Activated CD4-positive, alpha-beta T cell treated with anti-CD3 and anti-CD28 coated beads, Interleukin-2, amount 10 ng/mL, durations not matched to agents 7 days and 5 days (primary cell): ENCODE measurements around the gene FLNB. TPM values are rescaled to one million over a fixed set of nuclear protein-coding genes. Genes with fewer than 3 reads are reported as not detected.
A peak's percentile ranks its signal among the peaks of the same experiment; 100 is the strongest.

Source experiments
- CTCF ChIA-PET: fragments of 350-600 bp; sonication (Branson Sonifier 250); formaldehyde crosslinking; loops from one replicate; lab custom pipeline; 2021; ENCODE audit warnings: antibody characterized with exemption; lab: Charles Lee
- POLR2A ChIA-PET: fragments of 350-600 bp; sonication (Branson Sonifier 250); formaldehyde crosslinking; loops from one replicate; lab custom pipeline; 2021; ENCODE audit warnings: antibody characterized with exemption; lab: Charles Lee
- DNase-seq: peaks from one replicate; pipeline ENCODE4 v3.0.0-alpha.2; 2020
- H3K27ac Mint-ChIP-seq: one replicate; pipeline ENCODE4 v1.8.0; 2021; ENCODE audit warnings: mild to moderate bottlenecking, moderate library complexity, mixed read lengths
- H3K27me3 Mint-ChIP-seq: one replicate; pipeline ENCODE4 v1.8.0; 2021; ENCODE audit warnings: mixed read lengths
- H3K36me3 Mint-ChIP-seq: one replicate; pipeline ENCODE4 v1.8.0; 2021; ENCODE audit warnings: low read depth, mixed read lengths
- H3K4me1 Mint-ChIP-seq: one replicate; pipeline ENCODE4 v1.8.0; 2021; ENCODE audit warnings: mixed read lengths
- H3K4me3 Mint-ChIP-seq: one replicate; pipeline ENCODE4 v1.8.0; 2021; ENCODE audit warnings: mild to moderate bottlenecking, moderate library complexity, mixed read lengths
- H3K9me3 Mint-ChIP-seq: one replicate; pipeline ENCODE4 v1.8.0; 2021; ENCODE audit warnings: mixed read lengths
- total RNA-seq, 2 experiments: library from RNA; stranded (reverse); gene quantifications; one replicate each; pipeline ENCODE4 v1.2.3, GENCODE V29; 2021

The FLNB gene
- total RNA-seq, 2 experiments from 2014 or later: 27.2 to 28.1 TPM

GRCh38 chr3:58104712-58105111 is 96.5 kb downstream of the FLNB start:
- CTCF ChIA-PET: interaction anchor here (3.6 kb wide), 1 partner anchor 23 kb away, joined by 10 read pairs; no protein-coding TSS in a partner anchor
- POLR2A ChIA-PET: no interaction called here
- H3K9me3 Mint-ChIP-seq: no peaks in the 10 kb centered on the region
- no peaks in the 10 kb centered on the region for H3K27me3 Mint-ChIP-seq
- no peak for DNase-seq
- peaks cover 15% of the 10 kb centered on the region for H3K36me3 Mint-ChIP-seq
- H3K4me3 Mint-ChIP-seq: no peak overlapping the region
- H3K4me1 Mint-ChIP-seq: peaks cover 4% of the 10 kb centered on the region
- H3K27ac Mint-ChIP-seq: no peak overlapping the region

- POLR2A ChIA-PET: no interaction called here
- no peak overlapping the region for H3K27ac Mint-ChIP-seq
- H3K4me1 Mint-ChIP-seq: peaks cover 4% of the 10 kb centered on the region
- DNase-seq: no peak
- no peaks in the 10 kb centered on the region for H3K27me3 Mint-ChIP-seq
- peaks cover 19% of the 10 kb centered on the region for H3K36me3 Mint-ChIP-seq
- H3K4me3 Mint-ChIP-seq: no peak overlapping the region
- CTCF ChIA-PET: interaction anchor here (3.6 kb wide), 1 partner anchor 23 kb away, joined by 10 read pairs; no protein-coding TSS in a partner anchor
- H3K9me3 Mint-ChIP-seq: no peaks in the 10 kb centered on the region
Observed at GRCh38 chr3:58105196-58105595, 97.0 kb downstream of the FLNB start.

- ChIA-PET POLR2A (no interaction called here), CTCF (no interaction called here)
- H3K4me1 Mint-ChIP-seq: peaks cover 4% of the 10 kb centered on the region
- DNase-seq: no peak
- peaks cover 19% of the 10 kb centered on the region for H3K36me3 Mint-ChIP-seq
- no peak overlapping the region for H3K27ac Mint-ChIP-seq
- H3K4me3 Mint-ChIP-seq: no peak overlapping the region
- H3K27me3 Mint-ChIP-seq: no peaks in the 10 kb centered on the region
- no peaks in the 10 kb centered on the region for H3K9me3 Mint-ChIP-seq
Observed at GRCh38 chr3:58106061-58106460, 97.8 kb downstream of the FLNB start.

GRCh38 chr3:58106640-58107039 is 98.4 kb downstream of the FLNB start:
- Mint-ChIP-seq H3K9me3 (no peaks in the 10 kb centered on the region), H3K4me1 (peaks cover 4% of the 10 kb centered on the region), H3K27ac (no peak overlapping the region), H3K27me3 (no peaks in the 10 kb centered on the region), H3K4me3 (no peak overlapping the region), H3K36me3 (peaks cover 18% of the 10 kb centered on the region)
- DNase-seq: no peak
- ChIA-PET POLR2A (no interaction called here), CTCF (no interaction called here)

- Mint-ChIP-seq H3K27me3 (no peaks in the 10 kb centered on the region), H3K9me3 (no peaks in the 10 kb centered on the region), H3K4me1 (no peaks in the 10 kb centered on the region), H3K36me3 (peaks cover 22% of the 10 kb centered on the region), H3K27ac (no peak overlapping the region), H3K4me3 (no peak overlapping the region)
- DNase-seq: no peak
- POLR2A ChIA-PET: no interaction called here
- CTCF ChIA-PET: interaction anchor here (0.9 kb wide), 1 partner anchor 100 kb away, joined by 5 read pairs; no protein-coding TSS in a partner anchor
Observed at GRCh38 chr3:58107597-58107996, 99.4 kb downstream of the FLNB start.

GRCh38 chr3:58109752-58110151 is 101.5 kb downstream of the FLNB start:
- H3K9me3 Mint-ChIP-seq: no peaks in the 10 kb centered on the region
- peaks cover under 1% of the 10 kb centered on the region for H3K4me1 Mint-ChIP-seq
- H3K36me3 Mint-ChIP-seq: peaks cover 32% of the 10 kb centered on the region
- H3K27ac Mint-ChIP-seq: no peak overlapping the region
- POLR2A ChIA-PET: no interaction called here
- CTCF ChIA-PET: interaction anchor here (0.5 kb wide), 1 partner anchor 29 kb away, joined by 3 read pairs; no protein-coding TSS in a partner anchor
- H3K27me3 Mint-ChIP-seq: no peaks in the 10 kb centered on the region
- no peak for DNase-seq
- no peak overlapping the region for H3K4me3 Mint-ChIP-seq

GRCh38 chr3:58111513-58112184 is 103.4 kb downstream of the FLNB start:
- H3K36me3 Mint-ChIP-seq: peaks cover 38% of the 10 kb centered on the region
- no peak overlapping the region for H3K4me3 Mint-ChIP-seq
- H3K27me3 Mint-ChIP-seq: no peaks in the 10 kb centered on the region
- H3K4me1 Mint-ChIP-seq: peaks cover 19% of the 10 kb centered on the region
- no peak for DNase-seq
- CTCF ChIA-PET: interaction anchor here (0.9 kb wide), 1 partner anchor 11 kb away, joined by 4 read pairs; no protein-coding TSS in a partner anchor
- POLR2A ChIA-PET: no interaction called here
- H3K27ac Mint-ChIP-seq: no peak overlapping the region
- H3K9me3 Mint-ChIP-seq: no peaks in the 10 kb centered on the region

GRCh38 chr3:58112185-58112535 is 103.9 kb downstream of the FLNB start:
- no peak for DNase-seq
- ChIA-PET POLR2A (no interaction called here), CTCF (no interaction called here)
- H3K36me3 Mint-ChIP-seq: peaks cover 38% of the 10 kb centered on the region
- H3K4me3 Mint-ChIP-seq: no peak overlapping the region
- H3K27ac Mint-ChIP-seq: no peak overlapping the region
- peaks cover 24% of the 10 kb centered on the region for H3K4me1 Mint-ChIP-seq
- no peaks in the 10 kb centered on the region for H3K9me3 Mint-ChIP-seq
- no peaks in the 10 kb centered on the region for H3K27me3 Mint-ChIP-seq

- peak overlapping the region; percentile 86 for H3K27ac Mint-ChIP-seq
- no peaks in the 10 kb centered on the region for H3K9me3 Mint-ChIP-seq
- H3K4me1 Mint-ChIP-seq: peaks cover 32% of the 10 kb centered on the region
- no peaks in the 10 kb centered on the region for H3K27me3 Mint-ChIP-seq
- no peak overlapping the region for H3K4me3 Mint-ChIP-seq
- POLR2A ChIA-PET: no interaction called here
- no peak for DNase-seq
- peaks cover 34% of the 10 kb centered on the region for H3K36me3 Mint-ChIP-seq
- CTCF ChIA-PET: no interaction called here
Observed at GRCh38 chr3:58115175-58115574, 107.0 kb downstream of the FLNB start.

- peak; percentile 73 for DNase-seq
- Mint-ChIP-seq H3K4me1 (peaks cover 32% of the 10 kb centered on the region), H3K4me3 (no peak overlapping the region), H3K36me3 (peaks cover 41% of the 10 kb centered on the region), H3K27ac (peak overlapping the region; percentile 86), H3K9me3 (no peaks in the 10 kb centered on the region), H3K27me3 (no peaks in the 10 kb centered on the region)
- ChIA-PET POLR2A (no interaction called here), CTCF (interaction anchor here (0.6 kb wide), 1 partner anchor 102 kb away, joined by 4 read pairs; no protein-coding TSS in a partner anchor)
Observed at GRCh38 chr3:58116161-58116955, 108.1 kb downstream of the FLNB start.

- CTCF ChIA-PET: no interaction called here
- peaks cover 36% of the 10 kb centered on the region for H3K36me3 Mint-ChIP-seq
Observed at GRCh38 chr3:58116985-58117384, 108.8 kb downstream of the FLNB start.

GRCh38 chr3:58117561-58118181 is 109.4 kb downstream of the FLNB start:
- H3K9me3 Mint-ChIP-seq: no peaks in the 10 kb centered on the region
- H3K4me3 Mint-ChIP-seq: no peak overlapping the region
- peak overlapping the region; percentile 25 for H3K27ac Mint-ChIP-seq
- H3K27me3 Mint-ChIP-seq: no peaks in the 10 kb centered on the region
- POLR2A ChIA-PET: no interaction called here
- peaks cover 32% of the 10 kb centered on the region for H3K4me1 Mint-ChIP-seq
- CTCF ChIA-PET: interaction anchor here (0.8 kb wide), 1 partner anchor 82 kb away, joined by 4 read pairs; no protein-coding TSS in a partner anchor
- peaks cover 30% of the 10 kb centered on the region for H3K36me3 Mint-ChIP-seq
- no peak for DNase-seq

More at GRCh38 chr3:58116985-58117384, 108.8 kb downstream of the FLNB start:
- POLR2A ChIA-PET: no interaction called here
- Mint-ChIP-seq H3K4me3 (no peak overlapping the region), H3K4me1 (peaks cover 32% of the 10 kb centered on the region), H3K9me3 (no peaks in the 10 kb centered on the region), H3K27me3 (no peaks in the 10 kb centered on the region), H3K27ac (peak overlapping the region; percentile 86)
- DNase-seq: no peak
